Activated CD8-positive, alpha-beta memory T cell treated with anti-CD3 and anti-CD28 coated beads for 48 hours (primary cell): ENCODE results near the gene ADAMTS17.

Experiments
- DNase-seq, 3 experiments: peaks; one replicate each; pipeline ENCODE4 v3.0.0-alpha.2; 2020; ENCODE audit warnings: low read depth in 2 of 3, low spot score in 2 of 3

ADAMTS17 gene

GRCh38 chr15:100310513-100311153, 31.1 kb downstream of the ADAMTS17 start:
- no peak for DNase-seq

GRCh38 chr15:100310041-100310405, 31.8 kb downstream of the ADAMTS17 start:
- no peak for DNase-seq

GRCh38 chr15:100309109-100310040, 32.4 kb downstream of the ADAMTS17 start:
- no peak for DNase-seq

- no peak for DNase-seq
These were observed 33.2 kb downstream of the ADAMTS17 start for GRCh38 chr15:100308608-100309007.

- no peak for DNase-seq
These were observed 33.6 kb downstream of the ADAMTS17 start for GRCh38 chr15:100308213-100308600.

- DNase-seq = no peak
These were observed 34.2 kb downstream of the ADAMTS17 start for GRCh38 chr15:100307241-100308212.

- DNase-seq = no peak
These were observed 35.7 kb downstream of the ADAMTS17 start for GRCh38 chr15:100306098-100306497.

GRCh38 chr15:100301910-100302431, 39.8 kb downstream of the ADAMTS17 start:
- no peak for DNase-seq

- no peak for DNase-seq
These were observed 43.5 kb downstream of the ADAMTS17 start for GRCh38 chr15:100298257-100298656.

GRCh38 chr15:100297812-100298211, 44.0 kb downstream of the ADAMTS17 start:
- DNase-seq = no peak

GRCh38 chr15:100295939-100296565, 45.7 kb downstream of the ADAMTS17 start:
- no peak for DNase-seq

GRCh38 chr15:100292010-100292409, 49.8 kb downstream of the ADAMTS17 start:
- no peak for DNase-seq

- no peak for DNase-seq
These were observed 50.7 kb downstream of the ADAMTS17 start for GRCh38 chr15:100291106-100291505.

GRCh38 chr15:100285641-100286295, 56.0 kb downstream of the ADAMTS17 start:
- no peak for DNase-seq

GRCh38 chr15:100284701-100285100, 57.1 kb downstream of the ADAMTS17 start:
- no peak for DNase-seq

GRCh38 chr15:100284191-100284590, 57.6 kb downstream of the ADAMTS17 start:
- no peak for DNase-seq

GRCh38 chr15:100281096-100281917, 60.5 kb downstream of the ADAMTS17 start:
- DNase-seq = no peak

GRCh38 chr15:100279849-100280248, 61.9 kb downstream of the ADAMTS17 start:
- no peak for DNase-seq

- DNase-seq = no peak
These were observed 62.3 kb downstream of the ADAMTS17 start for GRCh38 chr15:100279446-100279845.
